ENCODE results near the gene ZNHIT2.

GRCh38 chr11:65095427-65095826, 22.1 kb downstream of the ZNHIT2 start:
- TF ChIP-seq POLR2A (IDR thresholded peaks at IDR 0.05) = no peak
- TF ChIP-seq, protein P1, sequence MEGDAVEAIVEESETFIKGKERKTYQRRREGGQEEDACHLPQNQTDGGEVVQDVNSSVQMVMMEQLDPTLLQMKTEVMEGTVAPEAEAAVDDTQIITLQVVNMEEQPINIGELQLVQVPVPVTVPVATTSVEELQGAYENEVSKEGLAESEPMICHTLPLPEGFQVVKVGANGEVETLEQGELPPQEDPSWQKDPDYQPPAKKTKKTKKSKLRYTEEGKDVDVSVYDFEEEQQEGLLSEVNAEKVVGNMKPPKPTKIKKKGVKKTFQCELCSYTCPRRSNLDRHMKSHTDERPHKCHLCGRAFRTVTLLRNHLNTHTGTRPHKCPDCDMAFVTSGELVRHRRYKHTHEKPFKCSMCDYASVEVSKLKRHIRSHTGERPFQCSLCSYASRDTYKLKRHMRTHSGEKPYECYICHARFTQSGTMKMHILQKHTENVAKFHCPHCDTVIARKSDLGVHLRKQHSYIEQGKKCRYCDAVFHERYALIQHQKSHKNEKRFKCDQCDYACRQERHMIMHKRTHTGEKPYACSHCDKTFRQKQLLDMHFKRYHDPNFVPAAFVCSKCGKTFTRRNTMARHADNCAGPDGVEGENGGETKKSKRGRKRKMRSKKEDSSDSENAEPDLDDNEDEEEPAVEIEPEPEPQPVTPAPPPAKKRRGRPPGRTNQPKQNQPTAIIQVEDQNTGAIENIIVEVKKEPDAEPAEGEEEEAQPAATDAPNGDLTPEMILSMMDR (IDR thresholded peaks at IDR 0.05) = no peak
- no peak for TF ChIP-seq POLR2AphosphoS5 (IDR thresholded peaks at IDR 0.05)
